SK-N-MC (cell line): ENCODE results near the gene TRAPPC11.

Experiments
- EZH2 ChIP-seq: fragments of 200-600 bp; sonication (generic); IDR thresholded peaks from one replicate; pipeline ENCODE4 v1.6.1; 2017; ENCODE audit warnings: antibody characterized with exemption
- POLR2AphosphoS5 ChIP-seq: IDR thresholded peaks from 2 replicates; pipeline ENCODE4 v1.6.1; 2012; ENCODE audit warnings: mild to moderate bottlenecking, low read depth, low read length, borderline replicate concordance

DNA sequence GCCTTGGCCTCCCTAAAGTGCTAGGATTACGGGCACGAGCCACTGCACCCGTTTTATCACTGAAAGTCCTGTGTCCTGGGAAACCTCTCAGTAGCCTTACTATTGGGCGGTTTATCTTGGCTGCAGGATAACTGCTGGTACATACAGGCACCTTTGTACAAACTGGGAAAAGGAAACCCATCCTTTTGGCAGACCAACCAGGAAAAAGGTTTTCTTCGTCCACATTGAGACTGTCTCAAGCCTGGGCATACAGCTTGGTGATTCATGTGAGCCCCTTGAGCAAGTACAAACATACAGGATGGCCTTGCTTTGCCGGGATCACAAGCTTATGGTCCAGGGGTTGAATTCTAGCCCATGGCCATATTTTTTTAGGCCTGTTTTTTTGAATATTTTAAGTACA, 32.9 kb upstream of the TRAPPC11 start:
- TF ChIP-seq EZH2 (no peak), POLR2AphosphoS5 (no peak)
